NCI-H345 (cell line): ENCODE data around the gene LMNB1.
"Not testable (repeated sequence)": the region's sequence is repeated elsewhere in the genome, so short reads cannot be mapped to it uniquely, and the experiment has no call there.

Experiments used
- DNase-seq: peaks from one replicate; lab custom pipeline; 2025; lab: John Stamatoyannopoulos, UW

Gene LMNB1, protein sequence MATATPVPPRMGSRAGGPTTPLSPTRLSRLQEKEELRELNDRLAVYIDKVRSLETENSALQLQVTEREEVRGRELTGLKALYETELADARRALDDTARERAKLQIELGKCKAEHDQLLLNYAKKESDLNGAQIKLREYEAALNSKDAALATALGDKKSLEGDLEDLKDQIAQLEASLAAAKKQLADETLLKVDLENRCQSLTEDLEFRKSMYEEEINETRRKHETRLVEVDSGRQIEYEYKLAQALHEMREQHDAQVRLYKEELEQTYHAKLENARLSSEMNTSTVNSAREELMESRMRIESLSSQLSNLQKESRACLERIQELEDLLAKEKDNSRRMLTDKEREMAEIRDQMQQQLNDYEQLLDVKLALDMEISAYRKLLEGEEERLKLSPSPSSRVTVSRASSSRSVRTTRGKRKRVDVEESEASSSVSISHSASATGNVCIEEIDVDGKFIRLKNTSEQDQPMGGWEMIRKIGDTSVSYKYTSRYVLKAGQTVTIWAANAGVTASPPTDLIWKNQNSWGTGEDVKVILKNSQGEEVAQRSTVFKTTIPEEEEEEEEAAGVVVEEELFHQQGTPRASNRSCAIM

DNA sequence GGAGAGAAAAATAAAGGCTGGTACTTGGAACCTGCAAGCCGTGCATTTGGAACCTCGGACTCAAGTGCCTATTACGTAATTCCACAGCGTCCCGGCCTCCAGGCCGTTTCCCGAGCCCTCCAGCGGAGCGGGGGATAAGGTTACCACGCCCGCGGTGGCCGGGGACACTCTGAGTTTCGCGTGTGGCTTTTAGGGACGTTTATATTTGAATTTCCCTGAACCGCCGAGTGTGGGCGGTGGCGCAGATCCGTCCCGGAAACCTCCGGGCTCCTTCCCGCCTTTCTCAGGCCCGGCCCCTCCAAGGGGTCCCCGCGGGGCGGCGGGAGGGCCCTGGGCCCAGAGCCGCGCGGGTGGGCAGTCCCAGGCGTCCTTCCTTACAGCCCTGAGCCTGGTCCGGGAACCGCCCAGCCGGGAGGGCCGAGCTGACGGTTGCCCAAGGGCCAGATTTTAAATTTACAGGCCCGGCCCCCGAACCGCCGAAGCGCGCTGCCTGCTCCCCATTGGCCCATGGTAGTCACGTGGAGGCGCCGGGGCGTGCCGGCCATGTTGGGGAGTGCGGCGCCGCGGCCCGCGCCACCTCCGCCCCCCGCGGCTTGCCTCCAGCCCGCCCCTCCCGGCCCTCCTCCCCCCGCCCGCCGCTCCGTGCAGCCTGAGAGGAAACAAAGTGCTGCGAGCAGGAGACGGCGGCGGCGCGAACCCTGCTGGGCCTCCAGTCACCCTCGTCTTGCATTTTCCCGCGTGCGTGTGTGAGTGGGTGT, at the start of gene LMNB1:
TSS of gene LMNB1 (plus strand) at position 638 of the 758 bp plus-strand sequence. CDS start 373 bp downstream, outside the sequence.
- DNase-seq: peak; percentile 96

DNA sequence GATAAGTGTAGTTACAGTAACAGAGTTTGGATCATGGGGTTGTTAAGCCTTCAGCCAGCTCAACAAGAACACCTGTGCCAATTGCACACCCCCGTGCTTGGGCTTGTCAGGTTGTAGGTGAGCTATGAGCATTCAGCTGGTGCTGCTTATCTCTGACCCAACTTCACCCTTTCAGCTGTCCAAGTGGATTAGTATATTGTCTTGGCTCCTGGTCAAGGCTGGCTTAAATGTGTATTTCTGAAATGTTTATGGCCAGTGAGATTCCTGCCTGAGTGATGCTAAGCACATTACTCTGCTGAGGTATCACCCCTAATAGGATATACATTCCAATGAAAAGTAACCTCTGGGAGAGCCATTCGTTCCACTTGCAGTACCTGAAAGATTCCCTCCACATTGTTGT, 44.2 kb upstream of the LMNB1 start:
- DNase-seq: no peak

DNA sequence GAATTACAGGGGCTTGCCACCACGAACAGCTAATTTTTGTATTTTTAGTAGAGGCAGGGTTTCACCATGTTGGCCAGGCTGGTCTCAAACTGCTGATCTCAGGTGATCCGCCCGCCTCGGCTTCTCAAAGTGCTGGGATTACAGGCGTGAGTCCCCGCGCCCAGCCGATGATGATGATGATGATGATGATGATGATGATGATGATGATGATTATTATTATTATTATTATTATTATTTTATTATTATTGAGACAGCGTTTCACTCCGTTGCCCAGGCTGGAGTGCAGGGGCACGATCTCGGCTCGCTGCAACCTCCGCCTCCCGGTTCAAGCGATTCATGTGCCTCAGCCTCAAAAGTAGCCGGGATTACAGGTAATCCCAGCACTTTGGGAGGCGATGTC, 42.4 kb upstream of the LMNB1 start:
- DNase-seq: not testable (repeated sequence)

DNA sequence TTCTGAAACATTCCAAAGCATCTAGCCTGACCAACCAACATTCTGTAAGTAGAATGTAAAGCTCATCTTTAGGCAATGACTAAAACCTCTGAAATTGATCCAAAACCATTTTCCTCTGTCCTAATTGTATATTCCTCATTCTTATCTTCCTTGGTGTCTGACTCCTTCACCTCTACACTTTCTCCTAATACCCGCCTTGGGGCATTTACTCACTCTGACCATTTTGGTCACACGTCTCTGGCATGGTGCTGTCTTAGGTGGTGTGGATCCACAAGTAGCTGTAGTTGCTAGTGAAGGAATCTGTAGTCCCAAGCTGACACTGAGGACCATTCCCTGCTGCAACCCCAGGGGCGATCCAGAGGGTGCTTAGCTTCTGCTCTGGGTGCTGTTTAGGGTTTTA, 40.8 kb upstream of the LMNB1 start:
- DNase-seq: no peak

DNA sequence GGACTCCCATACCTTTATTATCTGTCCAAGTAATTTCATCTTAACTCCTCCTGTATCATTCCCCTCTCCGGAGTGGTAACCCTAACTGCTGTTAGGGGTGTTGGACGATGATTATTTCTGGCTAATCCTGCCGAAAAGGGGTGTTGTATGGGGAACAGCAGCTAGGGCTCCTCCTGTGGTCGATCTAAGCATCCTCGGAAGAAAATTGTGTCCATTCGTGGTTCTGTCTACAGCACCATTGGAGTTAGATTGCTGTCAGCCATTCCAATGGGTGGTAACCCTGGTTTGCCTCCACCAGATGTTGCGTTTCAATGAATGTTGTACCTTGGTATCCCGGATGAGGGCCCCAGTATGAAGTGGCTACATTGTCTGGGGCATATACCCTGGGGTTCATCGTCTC, 35.6 kb upstream of the LMNB1 start:
- DNase-seq: no peak

DNA sequence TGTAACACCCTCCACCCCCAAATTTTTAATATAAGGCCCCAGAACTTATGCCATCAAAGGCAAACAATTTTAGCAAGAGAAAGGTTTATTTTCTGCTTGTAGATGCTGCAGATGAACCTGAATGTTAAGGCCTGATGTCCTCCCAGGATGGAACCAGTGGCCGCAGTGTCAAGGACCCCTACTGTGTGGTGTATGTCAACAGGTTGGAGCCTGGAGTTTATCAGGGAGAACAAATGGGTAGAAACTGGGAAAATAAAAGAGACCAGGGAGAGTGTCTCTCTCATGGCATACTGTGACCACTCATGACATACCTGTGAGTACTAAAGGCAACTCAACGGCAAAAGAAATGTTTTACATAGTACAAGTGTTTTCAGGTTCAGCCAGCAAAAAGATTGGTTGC, 34.5 kb upstream of the LMNB1 start:
- DNase-seq: no peak

DNA sequence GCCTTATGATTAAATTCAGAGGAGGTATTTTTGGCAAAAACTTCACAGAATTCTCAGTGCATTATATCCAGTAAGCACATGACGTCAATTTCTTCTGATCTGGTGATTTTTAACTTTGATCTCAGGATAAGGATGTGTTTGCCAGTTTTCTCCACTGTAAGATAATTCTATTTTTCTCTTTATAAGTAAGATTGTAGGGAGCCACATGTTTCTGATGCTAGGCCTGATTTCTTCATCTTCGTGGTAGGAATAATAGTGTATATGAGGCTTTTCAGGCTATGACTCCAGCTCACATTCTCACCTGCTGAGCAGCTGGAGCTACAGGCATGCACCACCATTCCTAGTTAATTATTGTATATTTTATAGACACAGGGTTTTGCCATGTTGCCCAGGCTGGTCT, 32.1 kb upstream of the LMNB1 start:
- DNase-seq: no peak

DNA sequence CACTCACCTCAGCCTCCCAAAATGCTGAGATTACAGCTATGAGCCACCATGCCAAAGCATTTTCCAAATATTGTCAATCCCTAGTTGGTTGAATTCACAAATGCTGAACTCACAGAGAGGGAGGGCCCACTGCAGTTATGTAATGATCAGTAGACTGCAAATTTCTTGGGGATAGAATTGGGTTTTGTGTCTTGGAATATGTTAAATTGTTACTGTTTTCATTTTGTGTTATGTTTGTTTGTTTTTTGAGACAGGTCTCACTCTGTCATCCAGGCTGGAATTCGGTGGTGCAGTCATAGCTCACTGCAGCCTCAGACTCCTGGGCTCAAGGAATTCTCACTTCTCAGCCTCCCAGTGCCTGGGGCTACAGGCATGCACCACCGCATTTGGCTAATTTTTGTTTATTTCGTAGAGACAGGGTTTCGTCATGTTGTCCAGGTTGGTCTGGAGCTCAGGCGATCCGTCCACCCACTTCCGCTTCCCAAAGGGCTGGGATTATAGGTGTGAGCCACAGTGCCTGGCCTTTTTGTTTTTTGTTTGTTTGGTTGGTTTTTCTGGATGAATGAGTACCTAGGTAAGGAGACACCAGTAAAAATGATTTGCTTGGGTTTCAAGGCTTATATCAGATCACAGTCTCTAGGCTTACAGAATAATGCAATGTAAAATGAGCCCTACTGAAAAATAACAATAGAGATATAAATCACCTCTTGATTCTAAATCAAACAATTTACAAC, 31.5 kb upstream of the LMNB1 start:
- DNase-seq: peak; percentile 30

DNA sequence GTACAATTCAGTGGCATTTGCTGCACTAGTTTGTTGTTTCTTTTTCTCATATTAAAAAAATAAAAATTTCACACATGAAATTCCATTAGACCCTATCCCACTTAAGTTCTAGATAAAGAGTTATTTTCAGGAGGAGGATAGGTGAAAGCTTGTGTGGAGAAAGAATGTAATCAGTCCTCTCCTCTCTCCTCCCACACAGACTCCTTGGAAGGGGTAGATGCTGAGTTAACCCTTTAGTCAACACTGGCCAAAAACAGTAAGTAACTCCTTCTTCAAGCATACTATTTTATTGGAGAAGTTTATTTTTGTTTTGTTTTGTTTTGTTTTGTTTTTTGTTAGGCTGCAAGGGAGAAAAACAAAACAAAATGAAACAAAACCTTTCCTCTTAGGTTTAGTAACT, 30.6 kb upstream of the LMNB1 start:
- no peak for DNase-seq

DNA sequence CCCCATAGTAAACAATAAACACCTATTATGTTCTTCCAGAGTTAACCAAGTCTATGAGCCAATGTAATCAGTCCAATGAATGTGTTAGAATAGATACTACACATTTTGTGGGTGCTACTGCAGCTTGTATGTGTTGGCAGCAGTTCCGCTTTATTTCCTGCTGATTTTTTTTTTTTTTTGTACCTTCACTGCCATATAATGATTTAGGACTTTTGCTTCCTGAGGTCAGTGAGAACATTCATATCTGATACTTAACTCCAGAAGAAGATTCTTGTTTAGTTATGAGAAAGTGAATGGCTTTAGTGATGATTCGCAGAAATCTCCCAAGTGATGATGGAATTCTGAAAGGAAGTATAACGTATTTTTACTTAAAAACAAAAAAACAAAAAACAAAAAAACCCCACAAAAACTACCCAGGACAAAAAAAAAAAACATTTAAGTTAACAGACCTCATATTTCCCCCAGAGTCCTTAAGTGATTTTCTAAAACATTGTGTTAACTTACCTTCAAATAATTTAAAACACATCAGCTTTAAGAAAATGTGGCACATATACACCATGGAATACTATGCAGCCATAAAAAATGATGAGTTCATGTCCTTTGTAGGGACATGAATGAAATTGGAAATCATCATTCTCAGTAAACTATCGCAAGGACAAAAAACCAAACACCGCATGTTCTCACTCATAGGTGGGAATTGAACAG, 24.7 kb upstream of the LMNB1 start:
- DNase-seq: no peak

DNA sequence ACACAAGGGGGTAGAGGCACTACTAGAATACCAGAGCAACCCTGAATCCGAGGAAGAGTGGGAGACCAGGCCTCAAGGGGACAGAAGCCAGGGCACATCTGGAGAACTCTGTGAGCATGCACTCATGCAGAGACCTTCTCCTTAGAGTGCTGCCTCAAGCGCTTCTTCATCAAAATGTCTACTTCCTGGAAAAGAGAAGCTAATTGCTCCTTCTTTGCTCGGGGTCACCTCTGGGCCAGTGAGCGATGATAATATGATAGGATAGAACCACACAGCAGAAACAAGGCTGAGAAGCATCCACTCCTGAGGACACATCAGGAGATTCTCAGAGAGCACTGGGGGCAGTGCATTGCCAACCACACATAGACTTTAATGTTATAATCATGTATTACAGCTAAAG, 23.7 kb upstream of the LMNB1 start:
- no peak for DNase-seq

DNA sequence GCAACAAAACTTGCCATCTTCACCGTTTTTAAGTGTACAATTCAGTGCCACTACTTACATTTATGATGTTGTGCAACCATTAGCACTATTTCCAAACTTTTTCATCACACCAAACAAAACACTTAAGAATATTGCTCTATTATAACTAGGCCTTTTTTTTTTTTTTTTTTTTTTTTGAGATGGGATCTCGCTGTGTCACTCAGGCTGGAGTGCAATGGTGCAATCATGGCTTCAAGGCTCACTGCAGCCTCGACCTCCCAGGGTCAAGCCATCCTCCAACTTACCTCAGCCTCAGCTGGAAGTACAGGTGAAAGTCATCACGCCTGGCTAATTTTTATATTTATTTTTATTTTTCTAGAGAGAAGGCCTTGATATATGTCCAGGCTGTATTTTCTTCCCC, 22.3 kb upstream of the LMNB1 start:
- no peak for DNase-seq

DNA sequence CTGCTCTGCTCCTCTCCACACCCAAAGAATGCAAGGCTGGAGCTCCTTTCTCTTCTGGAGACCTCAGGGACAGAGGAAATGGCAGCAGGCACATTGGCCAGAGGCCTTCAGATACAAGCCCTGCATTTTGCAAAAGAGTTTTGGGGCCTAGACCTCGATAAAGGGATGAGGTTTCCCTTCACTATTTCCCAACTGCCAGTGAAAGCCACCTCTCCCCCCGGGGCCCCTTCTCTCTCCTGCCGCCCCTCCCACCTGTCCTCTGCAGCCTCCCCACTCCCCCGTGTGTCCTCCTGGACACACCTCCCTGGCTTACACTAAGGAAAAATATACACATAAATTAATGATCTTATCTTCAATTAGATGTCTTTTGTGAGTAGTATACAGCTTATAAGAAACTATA, 21.3 kb upstream of the LMNB1 start:
- no peak for DNase-seq

DNA sequence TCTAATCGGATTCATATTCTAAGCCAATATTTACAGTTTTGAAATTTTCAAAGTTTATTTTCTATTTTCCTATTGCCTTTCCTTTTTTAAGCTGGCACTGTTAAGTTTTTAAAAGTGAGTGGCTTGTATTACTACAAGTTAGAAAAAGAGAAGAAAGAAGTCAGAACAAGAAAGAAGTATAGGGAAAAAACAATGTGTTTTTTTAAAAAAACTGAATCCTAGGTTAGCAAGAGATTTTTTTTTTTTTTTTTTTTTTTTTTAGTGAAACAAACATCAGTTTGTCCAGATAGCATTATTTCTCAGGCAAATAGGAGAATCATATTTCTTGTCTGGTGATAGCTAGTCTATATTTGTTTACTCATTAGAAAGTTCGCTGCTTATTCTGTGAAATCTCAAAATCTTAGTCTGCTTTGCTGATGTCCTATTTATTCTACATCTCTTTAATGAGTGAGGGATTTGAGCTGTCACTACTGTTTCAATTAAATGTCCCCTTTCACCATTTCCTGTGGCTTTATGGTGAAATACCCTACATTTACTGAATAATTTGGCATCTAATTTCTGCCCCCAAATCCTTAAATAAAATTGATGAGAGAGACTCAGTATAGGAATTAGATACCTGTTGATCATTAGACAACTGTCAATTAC, 19.1 kb upstream of the LMNB1 start:
- DNase-seq: no peak

DNA sequence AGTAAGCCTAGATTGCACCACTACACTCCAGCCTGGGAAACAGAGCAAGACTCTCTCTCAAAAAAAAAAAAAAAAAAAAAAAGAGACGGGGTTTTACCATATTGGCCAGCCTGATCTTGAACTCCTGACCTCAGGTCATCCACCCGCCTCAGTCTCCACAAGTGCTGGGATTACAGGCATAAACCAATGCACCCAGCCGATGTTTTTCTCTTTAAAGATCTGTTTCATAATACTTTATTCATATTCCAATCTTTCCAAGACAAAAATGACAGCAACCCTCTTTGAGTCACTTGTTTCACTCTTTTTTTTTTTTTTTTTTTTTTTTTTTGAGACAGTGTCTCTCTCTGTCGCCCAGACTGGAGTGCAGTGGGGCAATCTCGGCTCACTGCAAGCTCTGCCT, 13.6 kb upstream of the LMNB1 start:
- DNase-seq: no peak

DNA sequence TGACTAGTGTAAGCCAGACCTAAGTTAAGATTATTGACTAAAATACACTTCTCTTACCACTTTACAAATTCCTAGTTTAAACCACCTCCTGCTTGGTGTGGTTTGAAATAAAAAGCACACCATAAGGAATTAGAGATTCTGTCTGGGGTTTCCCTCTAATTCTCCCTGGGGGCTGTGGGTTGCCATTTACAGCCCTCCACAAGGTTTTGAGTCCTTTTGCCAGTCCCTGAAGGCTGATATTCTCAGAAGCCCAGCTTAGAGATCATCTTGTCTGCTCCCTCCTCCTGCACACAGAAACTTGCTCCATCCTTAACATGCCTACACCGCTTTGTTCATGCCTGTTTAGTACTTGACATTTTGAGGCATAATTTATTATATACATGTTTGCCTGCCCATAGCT, 7.2 kb upstream of the LMNB1 start:
- no peak for DNase-seq

DNA sequence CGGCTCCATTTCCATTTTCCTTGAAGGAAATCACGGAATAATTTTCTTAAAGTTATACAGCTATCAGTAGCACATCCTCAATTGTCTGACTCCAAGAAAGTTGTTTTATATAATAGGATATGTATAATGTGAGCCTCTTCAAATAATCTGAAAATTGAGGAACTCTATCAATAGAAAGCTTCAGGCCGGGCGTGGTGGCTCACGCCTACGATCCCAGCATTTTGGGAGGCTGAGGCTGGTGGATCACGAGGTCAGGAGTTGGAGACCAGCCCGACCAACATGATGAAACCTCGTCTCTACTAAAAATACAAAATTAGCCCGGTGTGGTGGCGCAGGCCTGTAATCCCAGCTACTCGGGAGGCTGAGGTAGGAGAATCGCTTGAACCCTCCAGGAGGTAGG, 3.4 kb upstream of the LMNB1 start:
- DNase-seq: not testable (repeated sequence)

DNA sequence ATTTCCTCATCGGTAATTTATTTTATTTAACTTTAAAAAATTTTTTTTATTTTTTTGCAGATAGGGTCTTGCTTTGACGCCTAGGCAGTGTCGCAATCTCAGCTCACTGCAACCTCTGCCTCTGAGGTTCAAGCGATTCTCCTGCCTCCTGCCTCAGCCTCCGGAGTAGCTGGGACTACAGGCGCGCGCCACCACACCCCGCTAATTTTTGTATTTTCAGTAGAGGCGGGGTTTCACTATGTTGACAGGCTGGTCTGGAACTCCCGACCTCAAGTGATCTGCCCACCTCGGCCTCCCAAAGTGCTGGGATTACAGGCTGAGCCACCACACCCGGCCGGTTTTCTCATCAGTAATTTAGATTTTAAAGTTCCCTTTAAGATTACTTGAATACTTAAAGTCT, 2.3 kb upstream of the LMNB1 start:
- DNase-seq: not testable (repeated sequence)

DNA sequence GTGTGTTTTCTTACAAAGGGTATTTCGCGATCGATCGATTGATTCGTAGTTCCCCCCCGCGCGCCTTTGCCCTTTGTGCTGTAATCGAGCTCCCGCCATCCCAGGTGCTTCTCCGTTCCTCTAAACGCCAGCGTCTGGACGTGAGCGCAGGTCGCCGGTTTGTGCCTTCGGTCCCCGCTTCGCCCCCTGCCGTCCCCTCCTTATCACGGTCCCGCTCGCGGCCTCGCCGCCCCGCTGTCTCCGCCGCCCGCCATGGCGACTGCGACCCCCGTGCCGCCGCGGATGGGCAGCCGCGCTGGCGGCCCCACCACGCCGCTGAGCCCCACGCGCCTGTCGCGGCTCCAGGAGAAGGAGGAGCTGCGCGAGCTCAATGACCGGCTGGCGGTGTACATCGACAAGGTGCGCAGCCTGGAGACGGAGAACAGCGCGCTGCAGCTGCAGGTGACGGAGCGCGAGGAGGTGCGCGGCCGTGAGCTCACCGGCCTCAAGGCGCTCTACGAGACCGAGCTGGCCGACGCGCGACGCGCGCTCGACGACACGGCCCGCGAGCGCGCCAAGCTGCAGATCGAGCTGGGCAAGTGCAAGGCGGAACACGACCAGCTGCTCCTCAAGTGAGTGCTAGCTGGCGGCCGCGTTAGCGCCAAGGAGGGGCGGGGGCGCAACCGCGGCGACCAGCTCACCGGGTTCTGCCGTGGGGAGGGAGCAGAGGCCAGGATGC, 480 bp downstream of the LMNB1 start:
- DNase-seq: peak; percentile 38

DNA sequence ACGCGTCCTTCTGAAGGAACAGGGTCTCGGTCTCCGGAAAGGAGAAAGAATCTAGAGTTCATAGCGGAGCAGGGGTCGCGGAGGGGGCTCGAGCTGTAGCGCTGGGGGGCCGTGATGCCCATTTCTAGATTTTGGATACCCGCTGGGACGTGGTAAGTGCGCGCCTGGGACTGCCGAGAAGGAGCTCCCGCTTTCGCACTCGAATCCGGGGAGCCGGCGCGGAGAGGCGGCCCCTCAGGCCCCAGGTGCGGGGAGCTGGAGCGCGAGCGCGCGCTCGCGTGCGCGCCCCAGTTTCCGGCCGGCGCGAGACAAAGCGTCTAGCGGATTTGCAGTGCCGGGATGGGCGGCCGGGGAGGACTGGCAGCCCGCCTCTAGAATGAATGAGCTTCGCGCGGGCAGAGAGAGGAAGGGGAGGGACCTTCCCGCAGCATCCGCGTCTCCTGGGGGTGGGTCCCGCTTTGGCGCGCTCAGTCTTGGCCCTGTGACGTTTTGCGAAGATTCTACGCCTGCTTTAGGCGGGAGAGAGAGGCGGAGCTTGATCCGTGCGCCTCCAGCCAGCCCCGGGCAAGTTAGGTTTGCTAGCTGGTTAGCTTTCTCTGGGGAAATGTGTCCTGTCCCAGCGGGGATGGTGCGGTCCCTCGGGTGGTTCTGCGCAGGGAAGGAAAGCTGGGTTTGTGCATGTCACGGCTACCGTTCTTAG, 1.2 kb downstream of the LMNB1 start:
- DNase-seq: peak; percentile 96
